Stimulated activated CD8-positive, alpha-beta memory T cell treated with anti-CD3 and anti-CD28 coated beads, Interleukin-12 subunit alpha, Interleukin-12 subunit beta, amount 100 ng/mL, for 24 hours (primary cell): ENCODE measurements around the gene ZDHHC3.

Source experiments
- DNase-seq: peaks from one replicate; pipeline ENCODE4 v3.0.0-alpha.2; 2020; ENCODE audit errors: extremely low read depth

The ZDHHC3 gene

GRCh38 chr3:44893097-44893496, 82.9 kb downstream of the ZDHHC3 start:
- no peak for DNase-seq

GRCh38 chr3:44892689-44893088, 83.3 kb downstream of the ZDHHC3 start:
- DNase-seq: no peak

- no peak for DNase-seq
These were observed 85.1 kb downstream of the ZDHHC3 start for GRCh38 chr3:44890852-44891251.

GRCh38 chr3:44890258-44890657, 85.7 kb downstream of the ZDHHC3 start:
- DNase-seq: no peak

- DNase-seq: no peak
These were observed 88.9 kb downstream of the ZDHHC3 start for GRCh38 chr3:44887101-44887500.

GRCh38 chr3:44886561-44886960, 89.4 kb downstream of the ZDHHC3 start:
- no peak for DNase-seq

- DNase-seq: no peak
These were observed 90.4 kb downstream of the ZDHHC3 start for GRCh38 chr3:44885618-44886017.

- DNase-seq: no peak
These were observed 92.0 kb downstream of the ZDHHC3 start for GRCh38 chr3:44883999-44884431.

- no peak for DNase-seq
These were observed 92.6 kb downstream of the ZDHHC3 start for GRCh38 chr3:44883213-44883955.

GRCh38 chr3:44880284-44880683, 95.7 kb downstream of the ZDHHC3 start:
- DNase-seq: no peak

- DNase-seq: no peak
These were observed 98.6 kb downstream of the ZDHHC3 start for GRCh38 chr3:44877333-44877732.

- DNase-seq: no peak
These were observed 100.4 kb downstream of the ZDHHC3 start for GRCh38 chr3:44875596-44875995.
